Heart left ventricle (tissue), 13 donors: Measurements from ENCODE around the gene CPSF7.

ENCODE experiments used
- POLR2A ChIP-seq, 2 donors: fragments of 450-650 bp; IDR thresholded peaks; one replicate each; pipeline ENCODE4 v1.6.1; 2017; ENCODE audit warnings: antibody characterized with exemption in 2 of 2, mild to moderate bottlenecking in 2 of 2, moderate library complexity in 2 of 2
- TF ChIP-seq, protein P1 (sequence below), 12 donors: fragments of 200-600 bp; sonication (generic) in 4 of 12; IDR thresholded peaks; one replicate each; pipeline versions ENCODE4 v1.5.0 to v1.8.0; 2018 to 2022; ENCODE audit warnings: antibody characterized with exemption in 12 of 12, mild to moderate bottlenecking in 5 of 12
- donor health status: ischemic (EF 13 %, LVEDD 7.1; RV severe dilation, severe dysfunction).
- donor health status: DM: no; HTN: yes; CAD: no.
- donor health status: DM: no; HTN: no; CAD: no.
- donor health status: ischemic (EF 25% LVEDD 6.9; RV normal size, moderate dysfunction).
- donor health status: ischemic (EF 25% LVEDD 5.7; RV mildly dilated, moderate dysfunction).
- donor health status: ischemic (EF 35%, LVEDD 5.7; RV mildly dilated, moderate dysfunction).
- donor health status: nonischemic (EF 11% LVEDD 7.7; RV severe dilation, severe dysfunction).
- donor health status: DM: yes; HTN: yes; CAD: no.
- donor health status: PGD.
- donor health status: ischemic (EF 29% LVEDD 5.4; RV normal size, mild dysfunction).
- donor health status: nonischemic (EF 23%, LVEDD 6.1; RV moderate dilation, normal function).

GRCh38 chr11:61403658-61404057 is 26.1 kb downstream of the CPSF7 start:
- TF ChIP-seq, protein P1, sequence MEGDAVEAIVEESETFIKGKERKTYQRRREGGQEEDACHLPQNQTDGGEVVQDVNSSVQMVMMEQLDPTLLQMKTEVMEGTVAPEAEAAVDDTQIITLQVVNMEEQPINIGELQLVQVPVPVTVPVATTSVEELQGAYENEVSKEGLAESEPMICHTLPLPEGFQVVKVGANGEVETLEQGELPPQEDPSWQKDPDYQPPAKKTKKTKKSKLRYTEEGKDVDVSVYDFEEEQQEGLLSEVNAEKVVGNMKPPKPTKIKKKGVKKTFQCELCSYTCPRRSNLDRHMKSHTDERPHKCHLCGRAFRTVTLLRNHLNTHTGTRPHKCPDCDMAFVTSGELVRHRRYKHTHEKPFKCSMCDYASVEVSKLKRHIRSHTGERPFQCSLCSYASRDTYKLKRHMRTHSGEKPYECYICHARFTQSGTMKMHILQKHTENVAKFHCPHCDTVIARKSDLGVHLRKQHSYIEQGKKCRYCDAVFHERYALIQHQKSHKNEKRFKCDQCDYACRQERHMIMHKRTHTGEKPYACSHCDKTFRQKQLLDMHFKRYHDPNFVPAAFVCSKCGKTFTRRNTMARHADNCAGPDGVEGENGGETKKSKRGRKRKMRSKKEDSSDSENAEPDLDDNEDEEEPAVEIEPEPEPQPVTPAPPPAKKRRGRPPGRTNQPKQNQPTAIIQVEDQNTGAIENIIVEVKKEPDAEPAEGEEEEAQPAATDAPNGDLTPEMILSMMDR (IDR thresholded peaks at IDR 0.05) = no peak
- no peak for TF ChIP-seq POLR2A (IDR thresholded peaks at IDR 0.05)
